Peyer's patch (tissue), 4 donors: ENCODE data around the gene TOM1L2. TPM values are rescaled to one million over a fixed set of nuclear protein-coding genes. Genes with fewer than 3 reads are reported as not detected.

ENCODE experiments used
- DNase-seq, 3 donors: peaks; one replicate each; pipeline ENCODE4 v3.0.0-alpha.2; 2017 to 2019
- H3K27ac ChIP-seq, 4 donors: fragments of 200-600 bp; sonication (generic); one replicate each; pipeline ENCODE4 v1.5.1; 2016 to 2019
- H3K27me3 ChIP-seq, 2 donors: fragments of 200-600 bp; sonication (generic); one replicate each; pipeline ENCODE4 v1.5.1; 2019
- H3K36me3 ChIP-seq, 3 donors: fragments of 200-600 bp; sonication (generic); one replicate each; pipeline ENCODE4 v1.5.1; 2016 to 2019
- H3K4me1 ChIP-seq, 4 donors: fragments of 200-600 bp; sonication (generic); one replicate each; pipeline ENCODE4 v1.5.1; 2016 to 2019
- H3K4me3 ChIP-seq, 4 donors: fragments of 200-600 bp; sonication (generic); 1 replicate in 3 of 4; 2 replicates in 1 of 4; pipeline ENCODE4 v1.5.1; 2016 to 2019; ENCODE audit warnings: mild to moderate bottlenecking in 1 of 4
- H3K9me3 ChIP-seq, 4 donors: fragments of 200-600 bp; sonication (generic); one replicate each; pipeline ENCODE4 v1.5.1; 2016 to 2019; ENCODE audit warnings: mild to moderate bottlenecking in 1 of 4
- POLR2A ChIP-seq, 2 donors: fragments of 450-650 bp; IDR thresholded peaks; one replicate each; pipeline ENCODE4 v1.5.1; 2017; ENCODE audit warnings: antibody characterized with exemption in 2 of 2, mild to moderate bottlenecking in 2 of 2, moderate library complexity in 2 of 2
- total RNA-seq, 4 donors: library from RNA; depleted of rRNA; stranded (reverse); fragments of >200 nt; gene quantifications; one replicate each; pipeline ENCODE4 v1.1.0, GENCODE V29; 2016
- TF ChIP-seq, protein P1 (sequence below), 6 experiments: fragments of 450-650 bp in 4 of 6; fragments of 200-600 bp in 2 of 6; sonication (generic) in 1 of 6; IDR thresholded peaks; one replicate each; pipeline ENCODE4 v1.5.1; 2017 to 2019; ENCODE audit warnings: antibody characterized with exemption in 6 of 6, mild to moderate bottlenecking in 3 of 6, moderate library complexity in 1 of 6

TOM1L2 gene
- total RNA-seq, 4 donors from 2014 or later, result 49.5 to 74.8 (median 62.7) TPM

GRCh38 chr17:17896746-17897145, 75.5 kb downstream of the TOM1L2 start:
- DNase-seq, result no peak
- Histone ChIP-seq H3K36me3 (peaks cover 0 to 47% (median 0%) of the 10 kb centered on the region in 3 donors), H3K27me3 (no peaks in the 10 kb centered on the region), H3K4me3 (no peak overlapping the region), H3K4me1 (peaks cover 0 to 14% (median 0%) of the 10 kb centered on the region in 4 donors), H3K27ac (no peak overlapping the region), H3K9me3 (no peaks in the 10 kb centered on the region)
- TF ChIP-seq, protein P1, sequence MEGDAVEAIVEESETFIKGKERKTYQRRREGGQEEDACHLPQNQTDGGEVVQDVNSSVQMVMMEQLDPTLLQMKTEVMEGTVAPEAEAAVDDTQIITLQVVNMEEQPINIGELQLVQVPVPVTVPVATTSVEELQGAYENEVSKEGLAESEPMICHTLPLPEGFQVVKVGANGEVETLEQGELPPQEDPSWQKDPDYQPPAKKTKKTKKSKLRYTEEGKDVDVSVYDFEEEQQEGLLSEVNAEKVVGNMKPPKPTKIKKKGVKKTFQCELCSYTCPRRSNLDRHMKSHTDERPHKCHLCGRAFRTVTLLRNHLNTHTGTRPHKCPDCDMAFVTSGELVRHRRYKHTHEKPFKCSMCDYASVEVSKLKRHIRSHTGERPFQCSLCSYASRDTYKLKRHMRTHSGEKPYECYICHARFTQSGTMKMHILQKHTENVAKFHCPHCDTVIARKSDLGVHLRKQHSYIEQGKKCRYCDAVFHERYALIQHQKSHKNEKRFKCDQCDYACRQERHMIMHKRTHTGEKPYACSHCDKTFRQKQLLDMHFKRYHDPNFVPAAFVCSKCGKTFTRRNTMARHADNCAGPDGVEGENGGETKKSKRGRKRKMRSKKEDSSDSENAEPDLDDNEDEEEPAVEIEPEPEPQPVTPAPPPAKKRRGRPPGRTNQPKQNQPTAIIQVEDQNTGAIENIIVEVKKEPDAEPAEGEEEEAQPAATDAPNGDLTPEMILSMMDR (IDR thresholded peaks at IDR 0.05), result no peak
- TF ChIP-seq POLR2A (IDR thresholded peaks at IDR 0.05), result no peak

DNA sequence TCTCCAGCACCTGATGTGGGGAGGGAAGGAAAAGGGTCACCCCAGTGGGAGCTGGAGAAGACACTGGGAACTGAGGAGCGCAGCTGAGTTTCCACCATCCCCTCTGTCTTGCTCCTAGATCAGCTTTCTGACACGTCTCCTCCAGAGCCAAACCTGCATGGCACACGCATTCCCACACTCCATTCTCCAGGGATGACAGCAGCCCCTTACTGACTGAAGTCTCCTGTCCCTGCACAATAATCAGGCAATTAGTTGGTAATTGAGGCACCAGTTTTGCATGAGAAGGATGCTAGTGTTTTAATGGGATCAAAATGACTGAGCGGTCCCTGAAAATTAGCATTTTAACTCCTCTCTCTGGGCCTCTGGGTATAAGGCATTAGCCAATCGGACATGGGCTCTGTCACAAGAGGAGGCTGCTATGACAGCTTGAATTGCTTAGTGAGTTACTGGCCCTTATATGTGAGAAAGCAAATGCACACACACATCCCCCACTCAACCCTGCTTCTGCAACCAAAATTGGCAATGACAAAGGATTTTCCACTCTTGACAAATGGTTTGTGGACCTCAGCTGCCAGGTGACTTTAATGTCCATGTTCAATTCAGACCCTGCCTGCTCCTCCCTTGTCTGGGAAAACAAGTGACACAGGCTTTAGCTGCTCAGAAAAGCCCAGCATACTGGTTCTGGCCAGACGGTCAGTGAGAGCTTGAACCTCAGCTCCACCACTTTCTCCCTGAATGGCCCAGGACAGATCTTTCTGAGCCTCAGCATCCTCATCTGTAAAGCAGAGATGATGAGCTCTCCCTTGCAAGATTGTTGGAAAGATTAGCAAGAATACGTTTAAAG, 78.2 kb downstream of the TOM1L2 start:
- peak in 1 of 3 donors; percentile 20 for DNase-seq
- Histone ChIP-seq H3K4me3 (no peak overlapping the region), H3K27me3 (no peaks in the 10 kb centered on the region), H3K4me1 (no peaks in the 10 kb centered on the region), H3K27ac (no peak overlapping the region), H3K9me3 (no peaks in the 10 kb centered on the region), H3K36me3 (peaks cover 0 to 49% (median 0%) of the 10 kb centered on the region in 3 donors)
- TF ChIP-seq, protein P1 (IDR thresholded peaks at IDR 0.05), result no peak
- no peak for TF ChIP-seq POLR2A (IDR thresholded peaks at IDR 0.05)

DNA sequence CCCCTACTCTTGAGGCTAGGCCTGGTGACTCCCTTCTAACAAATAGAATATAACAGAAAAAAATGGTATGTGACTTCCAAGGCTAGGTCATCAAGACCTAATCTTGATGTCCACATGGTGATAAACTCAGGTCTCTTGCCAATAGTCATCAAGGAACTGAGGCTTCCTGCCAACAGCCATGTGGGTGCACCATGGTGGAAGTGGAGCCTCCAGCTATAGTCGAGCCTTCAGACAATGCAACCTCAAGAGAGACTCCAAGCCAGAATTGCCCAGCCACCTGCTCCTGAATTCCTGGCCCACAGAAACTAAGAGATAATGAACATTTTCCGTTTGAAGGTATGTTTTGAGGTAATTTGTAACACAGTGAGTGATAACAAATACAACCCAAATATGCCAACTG, 79.5 kb downstream of the TOM1L2 start:
- H3K27ac ChIP-seq, result no peak overlapping the region
- no peaks in the 10 kb centered on the region for H3K4me1 ChIP-seq
- DNase-seq, result peak in 1 of 3 donors; percentile 7
- H3K36me3 ChIP-seq, result peaks cover 0 to 39% (median 0%) of the 10 kb centered on the region in 3 donors
- no peaks in the 10 kb centered on the region for H3K27me3 ChIP-seq
- H3K9me3 ChIP-seq, result no peaks in the 10 kb centered on the region
- H3K4me3 ChIP-seq, result no peak overlapping the region
- TF ChIP-seq, protein P1 (IDR thresholded peaks at IDR 0.05), result no peak

- DNase-seq, result peak in 1 of 3 donors; percentile 45
- no peak overlapping the region for H3K27ac ChIP-seq
- H3K36me3 ChIP-seq, result peaks cover 0 to 39% (median 0%) of the 10 kb centered on the region in 3 donors
- H3K9me3 ChIP-seq, result no peaks in the 10 kb centered on the region
- H3K4me1 ChIP-seq, result no peaks in the 10 kb centered on the region
- no peaks in the 10 kb centered on the region for H3K27me3 ChIP-seq
- no peak for TF ChIP-seq POLR2A (IDR thresholded peaks at IDR 0.05)
- TF ChIP-seq, protein P1 (IDR thresholded peaks at IDR 0.05), result no peak
- H3K4me3 ChIP-seq, result no peak overlapping the region
Measured at GRCh38 chr17:17892009-17892408, 80.2 kb downstream of the TOM1L2 start.

DNA sequence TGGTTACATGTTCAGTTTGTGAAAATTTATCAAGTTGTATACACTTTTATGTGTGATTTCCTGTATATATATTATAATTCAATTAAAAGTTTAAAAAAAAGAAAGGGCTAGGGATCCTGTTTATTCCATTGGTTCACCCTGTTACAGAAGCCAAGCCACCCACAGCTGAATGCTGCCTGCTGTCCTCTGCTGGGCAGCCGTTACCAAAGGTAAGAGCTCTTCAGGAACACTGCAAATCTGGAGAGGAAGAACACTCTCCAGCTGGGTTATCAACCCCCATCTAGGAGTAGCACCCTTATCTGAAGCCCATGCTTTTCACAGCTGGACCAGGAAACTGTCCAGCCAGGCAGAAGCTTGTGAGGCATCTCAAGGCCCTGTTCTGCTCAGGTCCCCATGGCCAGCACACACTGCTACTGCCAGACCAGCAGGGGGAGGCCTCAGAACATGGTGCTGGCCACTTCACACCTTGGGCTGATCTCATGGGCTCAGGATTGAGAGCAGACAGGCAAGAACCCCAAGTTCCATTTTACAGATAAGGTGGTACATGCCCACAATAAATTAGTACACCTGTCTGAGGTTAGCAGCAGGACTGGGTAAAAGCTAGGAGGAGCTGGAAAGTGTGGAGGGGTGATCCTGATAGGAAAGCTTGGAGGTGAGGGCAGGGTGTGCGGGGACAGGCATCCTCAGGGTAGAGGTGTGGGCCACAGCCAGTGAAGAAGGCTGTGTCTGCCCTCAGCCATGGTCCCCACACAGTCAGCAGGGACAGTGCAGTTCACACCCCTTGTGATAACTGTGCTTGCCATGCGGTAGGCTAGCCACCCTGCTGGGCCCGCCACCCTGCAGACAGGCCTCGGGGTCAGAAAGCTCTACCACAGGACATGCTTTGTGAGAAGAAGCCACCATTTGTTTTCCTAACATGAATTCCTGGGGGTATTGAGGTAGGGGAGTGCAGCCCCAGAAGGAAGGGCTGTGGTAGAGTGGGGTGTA, 81.1 kb downstream of the TOM1L2 start:
- Histone ChIP-seq H3K27me3 (no peaks in the 10 kb centered on the region), H3K27ac (no peak overlapping the region), H3K4me1 (no peaks in the 10 kb centered on the region), H3K4me3 (no peak overlapping the region), H3K9me3 (no peaks in the 10 kb centered on the region), H3K36me3 (peaks cover 0 to 31% (median 0%) of the 10 kb centered on the region in 3 donors)
- peak in 2 of 3 donors; percentile 70 to 75 for DNase-seq
- TF ChIP-seq POLR2A (IDR thresholded peaks at IDR 0.05), result no peak
- TF ChIP-seq, protein P1 (IDR thresholded peaks at IDR 0.05), result peak in 4 of 6 experiments; percentile 40 to 82 (median 80)
